ENCODE data around the gene PPP2R2C.

GRCh38 chr4:6368096-6368495 is 104.3 kb downstream of the PPP2R2C start:
- TF ChIP-seq POLR2AphosphoS5 (IDR thresholded peaks at IDR 0.05; ENCODE audit: low read depth, low read length) (no peak), CTCF (IDR thresholded peaks at IDR 0.05) (no peak), SIN3A (IDR thresholded peaks at IDR 0.05; ENCODE audit: borderline replicate concordance, insufficient read depth, low read depth, low read length) (no peak), REST (IDR thresholded peaks at IDR 0.05; ENCODE audit: insufficient read depth in 1 of 2, low read depth in 2 of 2, low read length in 1 of 2) (no peak)
